GM12878 (cell line): ENCODE measurements around the gene RICTOR. TPM values are rescaled to one million over a fixed set of nuclear protein-coding genes. Genes with fewer than 3 reads are reported as not detected.
A peak's percentile ranks its signal among the peaks of the same experiment; 100 is the strongest.

Experiments used
- CHD2 ChIP-seq: IDR thresholded peaks from 2 replicates; pipeline ENCODE4 v1.6.1; 2011; ENCODE audit warnings: low read depth, low read length, improper control_type of control experiment, borderline replicate concordance
- CREB1 ChIP-seq: IDR thresholded peaks from 2 replicates; pipeline ENCODE4 v1.6.1; 2012; ENCODE audit warnings: low read depth, mild to moderate bottlenecking, inconsistent platforms
- ESRRA ChIP-seq: IDR thresholded peaks from 2 replicates; pipeline ENCODE4 v1.6.1; 2012; ENCODE audit warnings: mild to moderate bottlenecking, low read length, improper control_type of control experiment
- ETV6 ChIP-seq, 2 experiments: fragments of 450-650 bp in 1 of 2; IDR thresholded peaks in 1 of 2; conservative IDR thresholded peaks in 1 of 2; 2 replicates each; pipeline ENCODE4 v1.6.1; 2014; ENCODE audit warnings: antibody characterized with exemption in 1 of 2, borderline replicate concordance in 1 of 2, low read depth in 1 of 2, mild to moderate bottlenecking in 1 of 2, moderate library complexity in 1 of 2
- FOS ChIP-seq: IDR thresholded peaks from 3 replicates; pipeline ENCODE4 v1.6.1; 2011; ENCODE audit warnings: borderline replicate concordance; ENCODE audit not compliant: insufficient read length; ENCODE audit errors: extremely low read depth
- GATAD2B ChIP-seq: fragments of 450-650 bp; conservative IDR thresholded peaks from 2 replicates; pipeline ENCODE4 v1.6.1; 2017; ENCODE audit warnings: low read depth, mild to moderate bottlenecking, moderate library complexity
- MYC ChIP-seq: IDR thresholded peaks from 2 replicates; pipeline ENCODE4 v1.6.1; 2011; ENCODE audit warnings: mild to moderate bottlenecking, low read length, moderate library complexity, inconsistent platforms; ENCODE audit not compliant: insufficient read depth, insufficient replicate concordance, insufficient read length, severe bottlenecking
- NBN ChIP-seq: fragments of 450-650 bp; IDR thresholded peaks from 2 replicates; pipeline ENCODE4 v1.6.1; 2016
- PAX5 ChIP-seq: IDR thresholded peaks from 2 replicates; pipeline ENCODE4 v1.6.1; 2011; ENCODE audit warnings: low read depth, low read length, borderline replicate concordance
- PML ChIP-seq: IDR thresholded peaks from 2 replicates; pipeline ENCODE4 v1.6.1; 2012; ENCODE audit warnings: low read length, inconsistent platforms
- POU2F2 ChIP-seq: IDR thresholded peaks from 3 replicates; pipeline ENCODE4 v1.6.1; 2011; ENCODE audit warnings: low read depth, mild to moderate bottlenecking, low read length, borderline replicate concordance
- SIN3A ChIP-seq: IDR thresholded peaks from 2 replicates; pipeline ENCODE4 v1.6.1; 2012; ENCODE audit warnings: low read depth, low read length, improper control_type of control experiment
- SRF ChIP-seq, 2 experiments: IDR thresholded peaks; 2 replicates each; pipeline ENCODE4 v1.6.1; 2011; ENCODE audit warnings: low read depth in 2 of 2, low read length in 2 of 2, mild to moderate bottlenecking in 1 of 2, moderate library complexity in 1 of 2
- SUPT20H ChIP-seq: IDR thresholded peaks from 2 replicates; pipeline ENCODE4 v1.6.1; 2011; ENCODE audit warnings: low read depth, mild to moderate bottlenecking, low read length, moderate library complexity, borderline replicate concordance; ENCODE audit not compliant: control insufficient read depth
- TAF1 ChIP-seq: IDR thresholded peaks from 2 replicates; pipeline ENCODE4 v1.6.1; 2011; ENCODE audit warnings: mild to moderate bottlenecking, low read depth, low read length, borderline replicate concordance
- TARDBP ChIP-seq: IDR thresholded peaks from 2 replicates; pipeline ENCODE4 v1.6.1; 2016; ENCODE audit warnings: borderline replicate concordance
- ZZZ3 ChIP-seq: IDR thresholded peaks from 2 replicates; pipeline ENCODE4 v1.6.1; 2011; ENCODE audit warnings: low read depth; ENCODE audit not compliant: control insufficient read depth, insufficient read length
- polyA plus RNA-seq, 11 experiments: library from polyadenylated mRNA; depleted of rRNA in 4 of 11; unstranded in 6 of 11; stranded (reverse) in 5 of 11; fragments of >200 nt; fragmentation: Nextera tagmentation in 4 of 11; fragmentation: Illumina TruSeq in 1 of 11; extraction: Ambion mirVana in 4 of 11; extraction: Trizol in 1 of 11; gene quantifications; 1 replicate in 1 of 11; 2 replicates in 10 of 11; pipeline versions ENCODE4 v1.2.1 to v1.2.3, GENCODE V29; 2011 to 2016; ENCODE audit warnings: inconsistent platforms in 2 of 11, missing spikeins in 2 of 11, low read depth in 1 of 11
- total RNA-seq, 4 experiments: library from RNA; depleted of rRNA in 3 of 4; stranded (reverse); fragments of >200 nt in 3 of 4; fragmentation: Illumina TruSeq in 1 of 4; extraction: Trizol in 1 of 4; gene quantifications; 2 replicates each; pipeline versions ENCODE4 v1.2.1 to v1.2.3, GENCODE V29; 2013 to 2021
- TF ChIP-seq, protein P1 (sequence below): fragments of 450-650 bp; IDR thresholded peaks from 2 replicates; pipeline ENCODE4 v1.6.1; 2017; ENCODE audit warnings: mild to moderate bottlenecking, moderate library complexity
- TF ChIP-seq, protein P2 (sequence below): fragments of 450-650 bp; IDR thresholded peaks from 2 replicates; pipeline ENCODE4 v1.6.1; 2016; ENCODE audit warnings: mild to moderate bottlenecking
- TF ChIP-seq, protein P3 (sequence below): IDR thresholded peaks from 2 replicates; pipeline ENCODE4 v1.6.1; 2011; ENCODE audit warnings: low read depth, mild to moderate bottlenecking, low read length, moderate library complexity, borderline replicate concordance; ENCODE audit errors: extremely low read depth
- TF ChIP-seq, protein P4 (sequence below): fragments of 450-650 bp; IDR thresholded peaks from 2 replicates; pipeline ENCODE4 v1.6.1; 2017; ENCODE audit warnings: borderline replicate concordance

Gene RICTOR
- total and polyA plus RNA-seq, 10 of the 15 experiments (the other 5 are each of a cell fraction or from before 2014, with no cell fraction given), result 2.7 to 23.0 (median 6.9) TPM

DNA sequence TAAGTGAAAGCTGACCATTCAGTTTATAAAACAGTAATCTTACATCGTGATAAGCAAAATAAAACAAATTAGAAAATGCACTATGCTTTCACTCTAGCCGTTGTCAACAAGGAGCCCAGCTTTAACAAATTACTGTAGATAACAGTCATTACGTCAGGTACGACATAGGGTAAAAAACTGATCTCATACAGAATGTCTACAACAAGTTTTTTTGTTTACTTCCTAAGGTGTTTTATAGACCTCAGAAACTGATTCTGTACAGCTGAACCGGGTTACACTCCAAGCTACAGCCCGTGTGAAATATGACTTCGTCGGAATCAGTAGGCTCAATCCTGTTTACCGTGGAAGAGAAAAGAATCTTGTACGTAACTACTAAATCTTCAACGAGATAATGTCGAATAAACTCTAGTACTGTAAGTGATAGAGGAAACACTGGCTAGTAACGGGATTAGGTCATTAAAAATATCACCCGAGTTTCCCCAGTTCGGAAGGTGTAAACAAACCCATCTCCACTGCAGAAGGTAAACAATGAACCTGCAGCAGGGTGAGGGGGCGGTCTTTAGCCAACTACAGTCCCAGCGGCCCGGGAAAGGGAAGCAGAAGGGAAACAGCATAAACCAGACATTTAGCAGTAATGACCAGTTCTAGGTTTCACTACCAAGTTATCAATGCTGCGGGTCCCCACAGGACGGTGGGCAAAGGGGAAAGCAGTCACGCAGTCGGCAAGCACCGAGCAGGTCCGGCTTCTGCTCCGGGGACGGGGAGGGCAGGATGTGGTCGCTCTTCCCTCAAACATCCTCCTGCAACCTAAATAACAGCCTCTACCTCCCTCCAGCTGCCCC, 1.1 kb downstream of the RICTOR start (continued):
- TF ChIP-seq, protein P1, sequence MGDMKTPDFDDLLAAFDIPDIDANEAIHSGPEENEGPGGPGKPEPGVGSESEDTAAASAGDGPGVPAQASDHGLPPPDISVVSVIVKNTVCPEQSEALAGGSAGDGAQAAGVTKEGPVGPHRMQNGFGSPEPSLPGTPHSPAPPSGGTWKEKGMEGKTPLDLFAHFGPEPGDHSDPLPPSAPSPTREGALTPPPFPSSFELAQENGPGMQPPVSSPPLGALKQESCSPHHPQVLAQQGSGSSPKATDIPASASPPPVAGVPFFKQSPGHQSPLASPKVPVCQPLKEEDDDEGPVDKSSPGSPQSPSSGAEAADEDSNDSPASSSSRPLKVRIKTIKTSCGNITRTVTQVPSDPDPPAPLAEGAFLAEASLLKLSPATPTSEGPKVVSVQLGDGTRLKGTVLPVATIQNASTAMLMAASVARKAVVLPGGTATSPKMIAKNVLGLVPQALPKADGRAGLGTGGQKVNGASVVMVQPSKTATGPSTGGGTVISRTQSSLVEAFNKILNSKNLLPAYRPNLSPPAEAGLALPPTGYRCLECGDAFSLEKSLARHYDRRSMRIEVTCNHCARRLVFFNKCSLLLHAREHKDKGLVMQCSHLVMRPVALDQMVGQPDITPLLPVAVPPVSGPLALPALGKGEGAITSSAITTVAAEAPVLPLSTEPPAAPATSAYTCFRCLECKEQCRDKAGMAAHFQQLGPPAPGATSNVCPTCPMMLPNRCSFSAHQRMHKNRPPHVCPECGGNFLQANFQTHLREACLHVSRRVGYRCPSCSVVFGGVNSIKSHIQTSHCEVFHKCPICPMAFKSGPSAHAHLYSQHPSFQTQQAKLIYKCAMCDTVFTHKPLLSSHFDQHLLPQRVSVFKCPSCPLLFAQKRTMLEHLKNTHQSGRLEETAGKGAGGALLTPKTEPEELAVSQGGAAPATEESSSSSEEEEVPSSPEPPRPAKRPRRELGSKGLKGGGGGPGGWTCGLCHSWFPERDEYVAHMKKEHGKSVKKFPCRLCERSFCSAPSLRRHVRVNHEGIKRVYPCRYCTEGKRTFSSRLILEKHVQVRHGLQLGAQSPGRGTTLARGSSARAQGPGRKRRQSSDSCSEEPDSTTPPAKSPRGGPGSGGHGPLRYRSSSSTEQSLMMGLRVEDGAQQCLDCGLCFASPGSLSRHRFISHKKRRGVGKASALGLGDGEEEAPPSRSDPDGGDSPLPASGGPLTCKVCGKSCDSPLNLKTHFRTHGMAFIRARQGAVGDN, result no peak
- TF ChIP-seq NBN (peak; percentile 56; the same call in 1 of the 2 replicates), PAX5 (peak; percentile 43; the same call in 1 of the 2 replicates), PML (no peak), FOS (no peak), MYC (no peak), ESRRA (no peak), TAF1 (peak; percentile 22; the same call in 1 of the 2 replicates), SIN3A (peak; percentile 53; the same call in 1 of the 2 replicates), CHD2 (peak; percentile 44; the same call in 1 of the 2 replicates), SRF (IDR thresholded peaks at IDR 0.05; ENCODE audit: low read depth in 2 of 2, low read length in 2 of 2) (no peak), POU2F2 (peak; percentile 75; the same call in 1 of the 3 replicates), CREB1 (0 out of 2 replicates have a peak, but pooled peaks have one; percentile 16), GATAD2B (no peak), SUPT20H (no peak), ETV6 (conservative IDR thresholded peaks at IDR 0.05 in 1 of 2, IDR thresholded peaks at IDR 0.05 in 1 of 2; ENCODE audit: borderline replicate concordance in 1 of 2, low read depth in 1 of 2) (peak in 1 of 2 experiments; percentile 45; a peak in 1 of 4 replicates), ZZZ3 (no peak), TARDBP (no peak)
- TF ChIP-seq, protein P2, sequence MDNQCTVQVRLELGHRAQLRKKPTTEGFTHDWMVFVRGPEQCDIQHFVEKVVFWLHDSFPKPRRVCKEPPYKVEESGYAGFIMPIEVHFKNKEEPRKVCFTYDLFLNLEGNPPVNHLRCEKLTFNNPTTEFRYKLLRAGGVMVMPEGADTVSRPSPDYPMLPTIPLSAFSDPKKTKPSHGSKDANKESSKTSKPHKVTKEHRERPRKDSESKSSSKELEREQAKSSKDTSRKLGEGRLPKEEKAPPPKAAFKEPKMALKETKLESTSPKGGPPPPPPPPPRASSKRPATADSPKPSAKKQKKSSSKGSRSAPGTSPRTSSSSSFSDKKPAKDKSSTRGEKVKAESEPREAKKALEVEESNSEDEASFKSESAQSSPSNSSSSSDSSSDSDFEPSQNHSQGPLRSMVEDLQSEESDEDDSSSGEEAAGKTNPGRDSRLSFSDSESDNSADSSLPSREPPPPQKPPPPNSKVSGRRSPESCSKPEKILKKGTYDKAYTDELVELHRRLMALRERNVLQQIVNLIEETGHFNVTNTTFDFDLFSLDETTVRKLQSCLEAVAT, result peak; percentile 61; the same call in 1 of the 2 replicates
- TF ChIP-seq, protein P3, sequence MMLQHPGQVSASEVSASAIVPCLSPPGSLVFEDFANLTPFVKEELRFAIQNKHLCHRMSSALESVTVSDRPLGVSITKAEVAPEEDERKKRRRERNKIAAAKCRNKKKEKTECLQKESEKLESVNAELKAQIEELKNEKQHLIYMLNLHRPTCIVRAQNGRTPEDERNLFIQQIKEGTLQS, result no peak
- TF ChIP-seq, protein P4, sequence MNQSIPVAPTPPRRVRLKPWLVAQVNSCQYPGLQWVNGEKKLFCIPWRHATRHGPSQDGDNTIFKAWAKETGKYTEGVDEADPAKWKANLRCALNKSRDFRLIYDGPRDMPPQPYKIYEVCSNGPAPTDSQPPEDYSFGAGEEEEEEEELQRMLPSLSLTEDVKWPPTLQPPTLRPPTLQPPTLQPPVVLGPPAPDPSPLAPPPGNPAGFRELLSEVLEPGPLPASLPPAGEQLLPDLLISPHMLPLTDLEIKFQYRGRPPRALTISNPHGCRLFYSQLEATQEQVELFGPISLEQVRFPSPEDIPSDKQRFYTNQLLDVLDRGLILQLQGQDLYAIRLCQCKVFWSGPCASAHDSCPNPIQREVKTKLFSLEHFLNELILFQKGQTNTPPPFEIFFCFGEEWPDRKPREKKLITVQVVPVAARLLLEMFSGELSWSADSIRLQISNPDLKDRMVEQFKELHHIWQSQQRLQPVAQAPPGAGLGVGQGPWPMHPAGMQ, result 0 out of 2 replicates have a peak, but pooled peaks have one; percentile 8
